Activated CD8-positive, alpha-beta T cell treated with anti-CD3 and anti-CD28 coated beads, Interleukin-2, amount 10 ng/mL, durations not matched to agents 7 days and 5 days (primary cell): ENCODE measurements around the gene ABHD18. TPM values are rescaled to one million over a fixed set of nuclear protein-coding genes. Genes with fewer than 3 reads are reported as not detected.

ENCODE experiments used
- total RNA-seq, 2 experiments: library from RNA; stranded (reverse); gene quantifications; one replicate each; pipeline ENCODE4 v1.2.3, GENCODE V29; 2021

Gene ABHD18
- total RNA-seq, 2 experiments from 2014 or later, result 26.4 to 26.5 TPM

Other genes with a start within 250 kb of the ABHD18 start
- not detected for gene SLC25A31, start 235.0 kb upstream of the ABHD18 start, total RNA-seq
- gene HSPA4L, start 183.1 kb upstream of the ABHD18 start, total RNA-seq, result under 1 TPM; 0.16 to 0.26 TPM
- gene PLK4, start 84.5 kb upstream of the ABHD18 start, total RNA-seq, result 10 to 100 TPM; 62.1 to 65.9 TPM
- 10 to 100 TPM; 14.0 to 17.7 TPM for gene MFSD8, start 233 bp upstream of the ABHD18 start, total RNA-seq
- 10 to 100 TPM; 13.6 to 14.5 TPM for gene LARP1B, start 95.9 kb downstream of the ABHD18 start, total RNA-seq